Liver (tissue), 9 donors: ENCODE data around the gene FGF1. TPM values are rescaled to one million over a fixed set of nuclear protein-coding genes. Genes with fewer than 3 reads are reported as not detected.

Experiments
- DNase-seq: peaks from one replicate; pipeline ENCODE4 v3.0.0-alpha.2; 2017; ENCODE audit warnings: low spot score
- H3K27ac ChIP-seq, 2 donors: one replicate each; pipeline ENCODE4 v1.7.0; 2013; ENCODE audit warnings: inconsistent platforms in 2 of 2, low read length in 2 of 2, control low read depth in 1 of 2, low read depth in 1 of 2, mild to moderate bottlenecking in 1 of 2
- H3K27me3 ChIP-seq, 4 donors: one replicate each; pipeline versions ENCODE4 v1.6.1 to v1.7.0; 2013; ENCODE audit warnings: low read length in 3 of 4, inconsistent platforms in 1 of 4, mild to moderate bottlenecking in 1 of 4, moderate library complexity in 1 of 4; ENCODE audit not compliant: control insufficient read depth in 4 of 4, insufficient read depth in 4 of 4
- H3K36me3 ChIP-seq, 4 donors: one replicate each; pipeline versions ENCODE4 v1.6.1 to v1.7.0; 2013; ENCODE audit warnings: low read length in 3 of 4, mild to moderate bottlenecking in 3 of 4, low read depth in 1 of 4, moderate library complexity in 1 of 4; ENCODE audit not compliant: control insufficient read depth in 4 of 4, insufficient read depth in 3 of 4
- H3K4me1 ChIP-seq, 4 donors: one replicate each; pipeline versions ENCODE4 v1.6.1 to v1.7.0; 2013; ENCODE audit warnings: low read length in 3 of 4, mild to moderate bottlenecking in 3 of 4, moderate library complexity in 1 of 4; ENCODE audit not compliant: control insufficient read depth in 4 of 4, insufficient read depth in 4 of 4
- H3K4me3 ChIP-seq, 3 donors: one replicate each; pipeline versions ENCODE4 v1.6.1 to v1.7.0; 2013; ENCODE audit warnings: low read length in 3 of 3, control low read depth in 1 of 3, low read depth in 1 of 3, mild to moderate bottlenecking in 1 of 3
- H3K9ac ChIP-seq, 2 donors: one replicate each; pipeline ENCODE4 v1.7.0; 2013; ENCODE audit warnings: low read length in 2 of 2, mild to moderate bottlenecking in 2 of 2, moderate library complexity in 2 of 2, control low read depth in 1 of 2, low read depth in 1 of 2
- H3K9me3 ChIP-seq, 4 donors: one replicate each; pipeline versions ENCODE4 v1.6.1 to v1.7.0; 2013; ENCODE audit warnings: low read length in 3 of 4; ENCODE audit not compliant: control insufficient read depth in 4 of 4
- EGR1 ChIP-seq, 2 donors: IDR thresholded peaks; 2 replicates each; pipeline ENCODE4 v1.6.1; 2016 to 2018; ENCODE audit warnings: antibody characterized with exemption in 2 of 2, low read depth in 2 of 2
- FOXA1 ChIP-seq: IDR thresholded peaks from 2 replicates; pipeline ENCODE4 v1.6.1; 2016; ENCODE audit warnings: antibody characterized with exemption
- GABPA ChIP-seq, 2 donors: IDR thresholded peaks in 1 of 2; conservative IDR thresholded peaks in 1 of 2; 2 replicates each; pipeline ENCODE4 v1.6.1; 2016; ENCODE audit warnings: antibody characterized with exemption in 2 of 2, mild to moderate bottlenecking in 1 of 2, moderate library complexity in 1 of 2
- HNF4G ChIP-seq: IDR thresholded peaks from 2 replicates; pipeline ENCODE4 v1.6.1; 2016; ENCODE audit warnings: antibody characterized with exemption
- RAD21 ChIP-seq, 2 donors: IDR thresholded peaks; 2 replicates each; pipeline ENCODE4 v1.6.1; 2016; ENCODE audit warnings: antibody characterized with exemption in 2 of 2, mild to moderate bottlenecking in 2 of 2
- RXRA ChIP-seq, 2 donors: IDR thresholded peaks; 2 replicates each; pipeline ENCODE4 v1.6.1; 2017 to 2018; ENCODE audit warnings: antibody characterized with exemption in 2 of 2, mild to moderate bottlenecking in 1 of 2
- TAF1 ChIP-seq: conservative IDR thresholded peaks from 2 replicates; pipeline ENCODE4 v1.6.1; 2016; ENCODE audit warnings: antibody characterized with exemption, mild to moderate bottlenecking
- WGBS: extraction: QIAGEN DNeasy Blood & Tissue Kit; methylation state at CpG from one replicate; pipeline ENCODE4 v1.1.7; 2013; 5-methylcytosine and 5-hydroxymethylcytosine counted together
- polyA plus RNA-seq, 2 donors: library from polyadenylated mRNA; stranded (reverse) in 1 of 2; unstranded in 1 of 2; fragments of 200-250 nt in 1 of 2; fragments of >200 nt in 1 of 2; fragmentation: Nextera tagmentation in 1 of 2; extraction: Ambion mirVana in 1 of 2; gene quantifications; one replicate each; pipeline versions ENCODE4 v1.2.1 to v1.2.3, GENCODE V29; 2013 to 2015
- total RNA-seq, 2 donors: library from RNA; depleted of rRNA; stranded (reverse); fragments of >200 nt; gene quantifications; one replicate each; pipeline ENCODE4 v1.2.3, GENCODE V29; 2014
- TF ChIP-seq, protein P1 (sequence below): IDR thresholded peaks from 2 replicates; pipeline ENCODE4 v1.6.1; 2016; ENCODE audit warnings: antibody characterized with exemption, mild to moderate bottlenecking
- TF ChIP-seq, protein P2 (sequence below): IDR thresholded peaks from 2 replicates; pipeline ENCODE4 v1.6.1; 2016; ENCODE audit warnings: antibody characterized with exemption
- TF ChIP-seq, protein P3 (sequence below): IDR thresholded peaks from 2 replicates; pipeline ENCODE4 v1.6.1; 2016; ENCODE audit warnings: antibody characterized with exemption
- TF ChIP-seq, protein P4 (sequence below): IDR thresholded peaks from 2 replicates; pipeline ENCODE4 v1.6.1; 2016; ENCODE audit warnings: antibody characterized with exemption
- donor health status: healthy.
- donor health status: healthy.
- donor health status: healthy.
- donor health status: healthy.
- donor health status: healthy.

FGF1 gene
- total and polyA plus RNA-seq, 4 donors, result 0.05 to 0.25 (median 0.16) TPM

- TF ChIP-seq, protein P1, sequence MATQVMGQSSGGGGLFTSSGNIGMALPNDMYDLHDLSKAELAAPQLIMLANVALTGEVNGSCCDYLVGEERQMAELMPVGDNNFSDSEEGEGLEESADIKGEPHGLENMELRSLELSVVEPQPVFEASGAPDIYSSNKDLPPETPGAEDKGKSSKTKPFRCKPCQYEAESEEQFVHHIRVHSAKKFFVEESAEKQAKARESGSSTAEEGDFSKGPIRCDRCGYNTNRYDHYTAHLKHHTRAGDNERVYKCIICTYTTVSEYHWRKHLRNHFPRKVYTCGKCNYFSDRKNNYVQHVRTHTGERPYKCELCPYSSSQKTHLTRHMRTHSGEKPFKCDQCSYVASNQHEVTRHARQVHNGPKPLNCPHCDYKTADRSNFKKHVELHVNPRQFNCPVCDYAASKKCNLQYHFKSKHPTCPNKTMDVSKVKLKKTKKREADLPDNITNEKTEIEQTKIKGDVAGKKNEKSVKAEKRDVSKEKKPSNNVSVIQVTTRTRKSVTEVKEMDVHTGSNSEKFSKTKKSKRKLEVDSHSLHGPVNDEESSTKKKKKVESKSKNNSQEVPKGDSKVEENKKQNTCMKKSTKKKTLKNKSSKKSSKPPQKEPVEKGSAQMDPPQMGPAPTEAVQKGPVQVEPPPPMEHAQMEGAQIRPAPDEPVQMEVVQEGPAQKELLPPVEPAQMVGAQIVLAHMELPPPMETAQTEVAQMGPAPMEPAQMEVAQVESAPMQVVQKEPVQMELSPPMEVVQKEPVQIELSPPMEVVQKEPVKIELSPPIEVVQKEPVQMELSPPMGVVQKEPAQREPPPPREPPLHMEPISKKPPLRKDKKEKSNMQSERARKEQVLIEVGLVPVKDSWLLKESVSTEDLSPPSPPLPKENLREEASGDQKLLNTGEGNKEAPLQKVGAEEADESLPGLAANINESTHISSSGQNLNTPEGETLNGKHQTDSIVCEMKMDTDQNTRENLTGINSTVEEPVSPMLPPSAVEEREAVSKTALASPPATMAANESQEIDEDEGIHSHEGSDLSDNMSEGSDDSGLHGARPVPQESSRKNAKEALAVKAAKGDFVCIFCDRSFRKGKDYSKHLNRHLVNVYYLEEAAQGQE, result no peak
Measured at GRCh38 chr5:142578161-142578830, 107.6 kb downstream of the FGF1 start (continued).

GRCh38 chr5:142576804-142577203, 109.1 kb downstream of the FGF1 start:
- no peaks in the 10 kb centered on the region for H3K36me3 ChIP-seq
- H3K27ac ChIP-seq, result no peak overlapping the region
- TF ChIP-seq, protein P2, sequence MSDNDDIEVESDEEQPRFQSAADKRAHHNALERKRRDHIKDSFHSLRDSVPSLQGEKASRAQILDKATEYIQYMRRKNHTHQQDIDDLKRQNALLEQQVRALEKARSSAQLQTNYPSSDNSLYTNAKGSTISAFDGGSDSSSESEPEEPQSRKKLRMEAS, result no peak
- no peak for TF ChIP-seq TAF1
- TF ChIP-seq EGR1 (IDR thresholded peaks at IDR 0.05; ENCODE audit: low read depth in 2 of 2), result no peak
- TF ChIP-seq FOXA1, result no peak
- no peak for TF ChIP-seq HNF4G
- TF ChIP-seq, protein P1, result no peak
- TF ChIP-seq GABPA (IDR thresholded peaks at IDR 0.05 in 1 of 2, conservative IDR thresholded peaks at IDR 0.05 in 1 of 2), result no peak
- no peak for TF ChIP-seq RXRA (IDR thresholded peaks at IDR 0.05)
- TF ChIP-seq, protein P3, sequence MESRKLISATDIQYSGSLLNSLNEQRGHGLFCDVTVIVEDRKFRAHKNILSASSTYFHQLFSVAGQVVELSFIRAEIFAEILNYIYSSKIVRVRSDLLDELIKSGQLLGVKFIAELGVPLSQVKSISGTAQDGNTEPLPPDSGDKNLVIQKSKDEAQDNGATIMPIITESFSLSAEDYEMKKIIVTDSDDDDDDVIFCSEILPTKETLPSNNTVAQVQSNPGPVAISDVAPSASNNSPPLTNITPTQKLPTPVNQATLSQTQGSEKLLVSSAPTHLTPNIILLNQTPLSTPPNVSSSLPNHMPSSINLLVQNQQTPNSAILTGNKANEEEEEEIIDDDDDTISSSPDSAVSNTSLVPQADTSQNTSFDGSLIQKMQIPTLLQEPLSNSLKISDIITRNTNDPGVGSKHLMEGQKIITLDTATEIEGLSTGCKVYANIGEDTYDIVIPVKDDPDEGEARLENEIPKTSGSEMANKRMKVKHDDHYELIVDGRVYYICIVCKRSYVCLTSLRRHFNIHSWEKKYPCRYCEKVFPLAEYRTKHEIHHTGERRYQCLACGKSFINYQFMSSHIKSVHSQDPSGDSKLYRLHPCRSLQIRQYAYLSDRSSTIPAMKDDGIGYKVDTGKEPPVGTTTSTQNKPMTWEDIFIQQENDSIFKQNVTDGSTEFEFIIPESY, result no peak
- TF ChIP-seq, protein P4, sequence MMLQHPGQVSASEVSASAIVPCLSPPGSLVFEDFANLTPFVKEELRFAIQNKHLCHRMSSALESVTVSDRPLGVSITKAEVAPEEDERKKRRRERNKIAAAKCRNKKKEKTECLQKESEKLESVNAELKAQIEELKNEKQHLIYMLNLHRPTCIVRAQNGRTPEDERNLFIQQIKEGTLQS, result no peak
- no peak for TF ChIP-seq RAD21 (IDR thresholded peaks at IDR 0.05)
- 46% methylated on average over 1 of the region's 1 CpG for WGBS
- no peak overlapping the region for H3K9ac ChIP-seq
- no peaks in the 10 kb centered on the region for H3K9me3 ChIP-seq
- no peaks in the 10 kb centered on the region for H3K27me3 ChIP-seq
- H3K4me3 ChIP-seq, result no peak overlapping the region
- no peak for DNase-seq
- no peaks in the 10 kb centered on the region for H3K4me1 ChIP-seq
